ENCODE results near the gene MIPOL1.

The MIPOL1 gene

DNA sequence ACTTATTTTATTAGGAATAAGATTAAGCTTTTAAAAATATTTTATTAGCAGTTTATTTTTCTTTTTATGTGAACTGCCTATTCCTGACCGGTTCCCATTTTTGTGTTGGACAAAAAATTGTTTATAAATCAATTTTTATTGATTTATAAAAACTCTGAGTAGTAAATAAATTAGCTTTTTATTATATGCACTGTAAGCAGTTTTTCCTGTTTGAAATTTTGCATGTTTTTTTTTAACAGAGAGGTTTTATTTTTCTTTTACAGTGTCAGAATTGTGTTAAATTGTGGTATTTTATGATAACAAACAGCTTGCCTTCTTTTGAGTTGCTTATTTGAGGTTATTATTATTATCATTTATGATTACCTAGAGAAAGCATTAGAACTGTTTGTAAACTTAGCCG is 329.3 kb downstream of the MIPOL1 start:
- in situ Hi-C loops (cut with MboI; ENCODE audit: low pct_unique_long_range_greater_than_20kb, low sequenced_read_pairs, unreplicated experiment): no loop called here
- no peak for DNase-seq (ENCODE audit: low spot score)
- TF ChIP-seq CTCF (IDR thresholded peaks at IDR 0.05; ENCODE audit: extremely low read depth, insufficient read depth, missing control alignments): no peak

- TF ChIP-seq CTCF (IDR thresholded peaks at IDR 0.05; ENCODE audit: extremely low read depth, insufficient read depth, missing control alignments): no peak
- in situ Hi-C loops (cut with MboI; ENCODE audit: low pct_unique_long_range_greater_than_20kb, low sequenced_read_pairs, unreplicated experiment): no loop called here
- no peak for DNase-seq (ENCODE audit: low spot score)
These were observed 342.3 kb downstream of the MIPOL1 start for GRCh38 chr14:37539992-37540391.

GRCh38 chr14:37544407-37544806 is 346.7 kb downstream of the MIPOL1 start:
- in situ Hi-C loops (cut with MboI; ENCODE audit: low pct_unique_long_range_greater_than_20kb, low sequenced_read_pairs, unreplicated experiment): no loop called here
- no peak for TF ChIP-seq CTCF (IDR thresholded peaks at IDR 0.05; ENCODE audit: extremely low read depth, insufficient read depth, missing control alignments)
- no peak for DNase-seq (ENCODE audit: low spot score)

- TF ChIP-seq CTCF (IDR thresholded peaks at IDR 0.05; ENCODE audit: extremely low read depth, insufficient read depth, missing control alignments): no peak
- in situ Hi-C loops (cut with MboI; ENCODE audit: low pct_unique_long_range_greater_than_20kb, low sequenced_read_pairs, unreplicated experiment): no loop called here
- no peak for DNase-seq (ENCODE audit: low spot score)
These were observed 347.4 kb downstream of the MIPOL1 start for GRCh38 chr14:37545174-37545573.

DNA sequence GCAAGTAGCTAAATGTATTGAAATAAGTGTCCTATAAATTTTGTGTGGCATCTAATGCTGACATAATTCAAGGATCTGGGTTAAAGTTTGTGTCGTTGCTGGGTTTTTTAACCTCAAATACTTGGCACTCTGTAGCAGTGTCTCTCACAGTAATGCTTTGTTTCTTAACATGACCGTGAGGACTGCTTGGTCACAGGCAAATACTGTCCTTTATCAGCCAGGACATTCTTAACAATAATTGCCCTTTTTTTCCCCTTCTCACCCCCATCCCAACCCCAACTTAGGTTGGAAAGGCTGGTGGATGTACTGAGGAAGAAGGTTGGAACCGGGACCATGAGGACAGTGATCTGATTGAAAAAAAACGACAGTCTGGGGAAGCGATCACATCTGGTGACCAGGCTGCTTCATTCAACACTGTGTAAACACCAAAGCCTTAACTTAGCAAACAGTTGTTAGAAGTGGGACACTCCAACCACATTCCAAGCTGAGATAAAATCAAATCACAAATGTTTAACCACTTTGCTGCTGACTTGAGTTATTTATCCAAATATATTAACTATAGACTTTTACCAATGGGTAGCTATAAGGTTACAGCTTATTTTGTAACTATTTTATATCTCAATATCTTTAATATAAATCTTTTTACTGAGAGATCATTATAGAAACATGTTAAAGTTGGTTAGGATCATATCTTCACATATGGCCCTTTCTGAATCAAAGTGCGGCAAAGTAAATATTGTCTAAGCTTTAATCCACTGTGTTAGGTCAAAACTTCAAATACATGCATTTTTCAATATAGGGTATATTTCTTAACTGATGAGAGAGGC is 349.1 kb downstream of the MIPOL1 start:
- no peak for TF ChIP-seq CTCF (IDR thresholded peaks at IDR 0.05; ENCODE audit: extremely low read depth, insufficient read depth, missing control alignments)
- no peak for DNase-seq (ENCODE audit: low spot score)
- in situ Hi-C loops (cut with MboI; ENCODE audit: low pct_unique_long_range_greater_than_20kb, low sequenced_read_pairs, unreplicated experiment): no loop called here

DNA sequence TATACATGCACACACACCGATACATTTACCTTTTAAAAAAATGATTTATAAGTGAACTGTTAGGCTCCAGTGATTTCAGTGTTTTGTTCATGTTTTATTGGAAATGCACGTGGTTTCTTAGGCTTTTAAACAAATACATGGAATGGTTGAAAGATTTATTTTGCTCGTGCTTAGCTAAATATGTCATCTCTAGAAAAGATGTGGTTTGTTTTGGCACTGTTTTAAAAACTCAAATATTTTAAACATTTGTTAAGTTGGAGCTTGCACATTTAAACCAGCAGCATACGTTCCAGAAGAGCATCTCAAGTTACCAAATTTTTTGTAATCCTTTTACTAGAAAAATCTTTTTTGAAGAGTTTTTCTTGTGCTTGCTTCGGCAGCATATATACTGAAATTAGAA is 352.8 kb downstream of the MIPOL1 start:
- no peak for DNase-seq (ENCODE audit: low spot score)
- TF ChIP-seq CTCF (IDR thresholded peaks at IDR 0.05; ENCODE audit: extremely low read depth, insufficient read depth, missing control alignments): no peak
- in situ Hi-C loops (cut with MboI; ENCODE audit: low pct_unique_long_range_greater_than_20kb, low sequenced_read_pairs, unreplicated experiment): no loop called here

All from GM13977 (cell line).